NCI-H526 treated with DMSO at 0.1 percent for 48 hours (cell line): ENCODE data around the gene ARVCF.

Experiments
- DNase-seq: peaks from one replicate; lab custom pipeline; 2025; lab: John Stamatoyannopoulos, UW

ARVCF gene

GRCh38 chr22:19961868-19962245 is 54.8 kb downstream of the ARVCF start:
- DNase-seq = no peak

- DNase-seq = no peak
These were observed 55.4 kb downstream of the ARVCF start for GRCh38 chr22:19961201-19961580.

GRCh38 chr22:19960491-19961200 is 56.0 kb downstream of the ARVCF start:
- DNase-seq = no peak

GRCh38 chr22:19959587-19960490 is 56.8 kb downstream of the ARVCF start:
- DNase-seq = no peak

- DNase-seq = no peak
These were observed 57.5 kb downstream of the ARVCF start for GRCh38 chr22:19959043-19959586.

- no peak for DNase-seq
These were observed 58.3 kb downstream of the ARVCF start for GRCh38 chr22:19958083-19959042.

GRCh38 chr22:19957445-19957844 is 59.2 kb downstream of the ARVCF start:
- DNase-seq = no peak

- no peak for DNase-seq
These were observed 61.1 kb downstream of the ARVCF start for GRCh38 chr22:19955241-19956128.

GRCh38 chr22:19951346-19951745 is 65.3 kb downstream of the ARVCF start:
- no peak for DNase-seq

- DNase-seq = no peak
These were observed 68.4 kb downstream of the ARVCF start for GRCh38 chr22:19948057-19948760.

GRCh38 chr22:19943082-19944026 is 73.3 kb downstream of the ARVCF start:
- no peak for DNase-seq

GRCh38 chr22:19942157-19943081 is 74.2 kb downstream of the ARVCF start:
- no peak for DNase-seq

GRCh38 chr22:19941365-19942082 is 75.1 kb downstream of the ARVCF start, which contains the start of the genes COMT and TXNRD2:
COMT (plus strand) TSS chr22:19941772; CDS start chr22:19962527, 20,755 bp downstream.
TXNRD2 (minus strand) TSS chr22:19941818; CDS start chr22:19941803, 15 bp downstream.
- peak; percentile 5 for DNase-seq

GRCh38 chr22:19940536-19941364 is 75.9 kb downstream of the ARVCF start:
- DNase-seq = no peak

GRCh38 chr22:19937616-19938473 is 78.8 kb downstream of the ARVCF start:
- DNase-seq = no peak
